Activated CD4-positive, alpha-beta T cell treated with anti-CD3 and anti-CD28 coated beads for 36 hours (primary cell): ENCODE results near the gene PRKAA1. TPM values are rescaled to one million over a fixed set of nuclear protein-coding genes. Genes with fewer than 3 reads are reported as not detected.

Experiments used
- ATAC-seq: fragments of 200-7000 bp; cut with Tn5 transposase; one replicate; pipeline ENCODE4 v1.10.0; 2021; ENCODE audit warnings: mild to moderate bottlenecking, moderate library complexity
- CTCF ChIA-PET: fragments of 350-600 bp; sonication (Branson Sonifier 250); formaldehyde crosslinking; loops from one replicate; lab custom pipeline; 2021; ENCODE audit warnings: antibody characterized with exemption; lab: Charles Lee
- POLR2A ChIA-PET: fragments of 350-600 bp; sonication (Branson Sonifier 250); formaldehyde crosslinking; loops from one replicate; lab custom pipeline; 2021; ENCODE audit warnings: antibody characterized with exemption, inconsistent platforms; lab: Charles Lee
- DNase-seq: peaks from one replicate; pipeline ENCODE4 v3.0.0-alpha.2; 2020
- H3K27ac Mint-ChIP-seq: one replicate; pipeline ENCODE4 v1.8.0; 2021; ENCODE audit warnings: mixed read lengths
- H3K27me3 Mint-ChIP-seq: one replicate; pipeline ENCODE4 v1.8.0; 2021; ENCODE audit warnings: mixed read lengths
- H3K36me3 Mint-ChIP-seq: one replicate; pipeline ENCODE4 v1.8.0; 2021; ENCODE audit warnings: low read depth, mixed read lengths
- H3K4me1 Mint-ChIP-seq: one replicate; pipeline ENCODE4 v1.8.0; 2021; ENCODE audit warnings: mixed read lengths
- H3K4me3 Mint-ChIP-seq: one replicate; pipeline ENCODE4 v1.8.0; 2021; ENCODE audit warnings: mild to moderate bottlenecking, moderate library complexity, mixed read lengths
- H3K9me3 Mint-ChIP-seq: one replicate; pipeline ENCODE4 v1.8.0; 2021; ENCODE audit warnings: low read depth, mixed read lengths
- intact Hi-C, 2 experiments: fragments of 100-400 bp; cut with DNase I in 1 of 2; cut with micrococcal nuclease in 1 of 2; formaldehyde crosslinking; loops; one replicate each; pipeline versions ENCODE4 v1.14.2 to v1.15.1; 2022 to 2024; cut with DNase I, micrococcal nuclease
- total RNA-seq, 2 experiments: library from RNA; stranded (reverse); gene quantifications; one replicate each; pipeline ENCODE4 v1.2.3, GENCODE V29; 2021

Gene PRKAA1
- total RNA-seq, 2 experiments from 2014 or later: 46.9 to 63.9 TPM

- ATAC-seq: peak; percentile 90
- H3K9me3 Mint-ChIP-seq: no peaks in the 10 kb centered on the region
These were observed 42.5 kb downstream of the PRKAA1 start, which contains the start of gene TTC33 for GRCh38 chr5:40755407-40756365. Gene TTC33 (minus strand): TSS chr5:40755961. CDS start chr5:40747018, 8,943 bp downstream.

GRCh38 chr5:40755093-40755406, 43.1 kb downstream of the PRKAA1 start:
- Mint-ChIP-seq H3K4me3 (no peak overlapping the region), H3K27ac (no peak overlapping the region), H3K9me3 (no peaks in the 10 kb centered on the region), H3K27me3 (no peaks in the 10 kb centered on the region), H3K36me3 (peaks cover 27% of the 10 kb centered on the region), H3K4me1 (peaks cover 25% of the 10 kb centered on the region)
- DNase-seq (peak; percentile 82), ATAC-seq (peak; percentile 78)
- ChIA-PET POLR2A (interaction anchor here (0.5 kb wide), 1 partner anchor 68 kb away, joined by 3 read pairs; no protein-coding TSS in a partner anchor), CTCF (interaction anchor here (0.8 to 1.7 kb wide), 7 partner anchors 10 to 807 kb away, joined by 3 to 6 read pairs (median 3); partner anchors contain the start of gene PRKAA1)
- intact Hi-C loops: loop anchor here (1.0 to 10.0 kb wide), 5 partner anchors 43 to 350 kb away; partner anchors contain the start of genes PRKAA1 (in 2 of the 2) and RPL37 (in 2 of the 2)

More at GRCh38 chr5:40755407-40756365, 42.5 kb downstream of the PRKAA1 start, which contains the start of gene TTC33:
- Mint-ChIP-seq H3K27ac (no peak within 1 kb of the TSS), H3K27me3 (no peaks in the 10 kb centered on the region), H3K4me3 (no peak within 1 kb of the TSS), H3K36me3 (peaks cover 23% of the 10 kb centered on the region), H3K4me1 (peaks cover 21% of the 10 kb centered on the region)
- POLR2A ChIA-PET: interaction anchor here (0.5 kb wide), 1 partner anchor 68 kb away, joined by 3 read pairs; no protein-coding TSS in a partner anchor
- peak; percentile 99 for DNase-seq
- intact Hi-C loops: loop anchor here (1.0 to 10.0 kb wide), 5 partner anchors 43 to 351 kb away; partner anchors contain the start of genes PRKAA1 (in 2 of the 2) and RPL37 (in 2 of the 2)
- CTCF ChIA-PET: interaction anchor here (0.6 to 1.7 kb wide), 10 partner anchors 9 to 1227 kb away, joined by 3 to 6 read pairs (median 3); partner anchors contain the start of gene PRKAA1

- no peak overlapping the region for H3K4me3 Mint-ChIP-seq
- peaks cover 25% of the 10 kb centered on the region for H3K4me1 Mint-ChIP-seq
- ChIA-PET CTCF (interaction anchor here (1.0 to 1.7 kb wide), 5 partner anchors 10 to 806 kb away, joined by 3 to 6 read pairs (median 3); partner anchors contain the start of gene PRKAA1), POLR2A (interaction anchor here (0.5 kb wide), 1 partner anchor 69 kb away, joined by 3 read pairs; no protein-coding TSS in a partner anchor)
- intact Hi-C loops: loop anchor here (1.0 to 10.0 kb wide), 6 partner anchors 44 to 350 kb away; partner anchors contain the start of genes PRKAA1 (in 2 of the 2) and RPL37 (in 2 of the 2)
- DNase-seq: no peak
- peaks cover 27% of the 10 kb centered on the region for H3K36me3 Mint-ChIP-seq
- H3K27me3 Mint-ChIP-seq: no peaks in the 10 kb centered on the region
- H3K9me3 Mint-ChIP-seq: no peaks in the 10 kb centered on the region
- no peak overlapping the region for H3K27ac Mint-ChIP-seq
- ATAC-seq: peak; percentile 38
These were observed 43.6 kb downstream of the PRKAA1 start for GRCh38 chr5:40754381-40755092.

DNA sequence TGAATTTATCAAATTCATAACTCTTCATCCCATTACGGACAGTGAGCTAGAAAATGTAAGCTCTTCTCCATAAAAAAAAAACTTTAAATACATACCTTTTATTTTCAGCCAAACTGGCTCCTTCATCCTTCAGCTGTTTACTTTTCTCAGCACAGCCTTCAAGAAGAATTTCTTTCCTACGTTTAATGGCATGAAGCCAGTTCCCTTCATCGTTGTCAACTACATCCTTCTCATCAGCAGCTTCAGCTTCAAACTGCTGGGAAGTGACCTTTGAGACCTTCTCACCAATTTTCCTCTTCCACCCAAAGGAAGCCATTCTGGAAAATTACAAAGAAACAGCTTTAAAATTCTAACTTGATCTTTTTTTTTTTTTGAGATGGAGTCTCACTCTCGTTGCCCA, 51.5 kb downstream of the PRKAA1 start:
- H3K36me3 Mint-ChIP-seq: peaks cover 28% of the 10 kb centered on the region
- DNase-seq (no peak), ATAC-seq (no peak)
- peaks cover 35% of the 10 kb centered on the region for H3K4me1 Mint-ChIP-seq
- intact Hi-C loops: no loop called here
- no peaks in the 10 kb centered on the region for H3K9me3 Mint-ChIP-seq
- H3K4me3 Mint-ChIP-seq: no peak overlapping the region
- no peak overlapping the region for H3K27ac Mint-ChIP-seq
- H3K27me3 Mint-ChIP-seq: no peaks in the 10 kb centered on the region
- ChIA-PET CTCF (interaction anchor here (0.7 to 1.0 kb wide), 4 partner anchors 8 to 1076 kb away, joined by 3 to 4 read pairs (median 3); no protein-coding TSS in a partner anchor), POLR2A (interaction anchor here (0.6 kb wide), 2 partner anchors 338 to 798 kb away, joined by 3 to 7 read pairs; no protein-coding TSS in a partner anchor)

GRCh38 chr5:40743771-40744170, 54.4 kb downstream of the PRKAA1 start:
- Mint-ChIP-seq H3K9me3 (peaks cover 14% of the 10 kb centered on the region), H3K4me3 (no peak overlapping the region), H3K36me3 (peaks cover 41% of the 10 kb centered on the region), H3K4me1 (peaks cover 18% of the 10 kb centered on the region), H3K27me3 (no peaks in the 10 kb centered on the region), H3K27ac (no peak overlapping the region)
- no peak for DNase-seq
- CTCF ChIA-PET: no interaction called here
- no peak for ATAC-seq
- intact Hi-C loops: no loop called here
- POLR2A ChIA-PET: no interaction called here

DNA sequence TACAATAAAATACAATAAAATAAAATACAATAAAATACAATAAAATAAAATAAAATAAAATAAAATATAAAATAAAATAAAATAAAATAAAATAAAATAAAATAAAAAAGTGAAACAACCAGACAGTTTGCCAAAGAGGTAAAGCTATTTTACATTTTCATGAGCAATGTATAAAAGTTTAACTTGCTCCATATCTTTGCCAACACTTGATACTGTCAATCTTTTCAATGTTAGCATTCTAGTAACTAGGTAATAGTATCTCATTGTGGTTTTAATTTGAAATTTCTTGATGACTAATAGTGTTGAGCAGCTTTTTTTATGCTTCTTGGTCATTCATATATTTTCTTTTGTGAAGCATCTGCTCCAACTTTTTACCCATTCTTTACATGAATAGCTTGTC, 59.7 kb downstream of the PRKAA1 start:
- DNase-seq (no peak), ATAC-seq (no peak)
- H3K27me3 Mint-ChIP-seq: no peaks in the 10 kb centered on the region
- H3K9me3 Mint-ChIP-seq: peaks cover 14% of the 10 kb centered on the region
- peaks cover 26% of the 10 kb centered on the region for H3K4me1 Mint-ChIP-seq
- H3K36me3 Mint-ChIP-seq: peaks cover 46% of the 10 kb centered on the region
- CTCF ChIA-PET: interaction anchor here (0.9 to 1.3 kb wide), 6 partner anchors 8 to 1025 kb away, joined by 3 to 5 read pairs (median 4); no protein-coding TSS in a partner anchor
- no peak overlapping the region for H3K4me3 Mint-ChIP-seq
- no peak overlapping the region for H3K27ac Mint-ChIP-seq
- POLR2A ChIA-PET: no interaction called here
- intact Hi-C loops: loop anchor here (5.0 kb wide), 4 partner anchors 139 to 1161 kb away; no protein-coding TSS in a partner anchor

DNA sequence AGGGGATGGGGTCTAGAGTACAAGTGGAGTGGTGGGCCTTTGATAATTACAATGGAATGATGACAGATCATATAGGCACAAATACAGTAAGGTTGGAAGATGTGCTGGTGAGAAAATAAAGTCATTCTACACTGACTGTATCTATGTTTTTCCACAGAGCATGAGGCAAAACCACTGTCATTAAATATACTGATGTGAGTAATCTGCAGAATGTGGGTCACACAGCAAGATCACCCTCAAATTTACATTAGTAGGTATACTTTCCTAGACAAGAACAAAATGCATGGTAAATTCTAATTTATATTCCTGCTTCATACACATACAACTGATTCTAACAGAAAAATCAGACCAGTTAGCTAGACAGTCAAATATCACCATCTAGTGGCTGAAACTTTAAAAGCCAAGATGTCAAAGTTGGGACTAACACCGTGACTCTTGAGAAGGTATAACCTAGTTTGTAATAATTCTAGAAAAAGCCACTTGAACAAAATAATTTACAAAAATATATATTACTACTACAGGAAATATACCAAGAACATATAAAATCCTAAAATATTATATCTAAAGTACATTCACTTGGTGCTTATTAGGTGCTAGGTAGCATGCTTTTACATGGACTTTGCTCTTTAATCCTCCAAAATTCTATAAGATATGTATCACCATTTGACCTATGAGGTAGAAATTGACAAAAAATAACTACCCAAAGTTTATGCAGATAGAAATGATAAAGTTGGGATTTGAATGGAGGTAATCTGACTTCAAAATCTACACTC, 61.9 kb downstream of the PRKAA1 start:
- Mint-ChIP-seq H3K27ac (peak overlapping the region; percentile 69), H3K4me1 (peaks cover 22% of the 10 kb centered on the region), H3K27me3 (no peaks in the 10 kb centered on the region), H3K36me3 (peaks cover 39% of the 10 kb centered on the region), H3K4me3 (no peak overlapping the region), H3K9me3 (peaks cover 14% of the 10 kb centered on the region)
- CTCF ChIA-PET: interaction anchor here (0.6 to 3.6 kb wide), 8 partner anchors 10 to 1163 kb away, joined by 3 to 17 read pairs (median 3); no protein-coding TSS in a partner anchor
- no peak for DNase-seq
- ATAC-seq: peak; percentile 72
- intact Hi-C loops: loop anchor here (1.0 to 5.0 kb wide), 10 partner anchors 48 to 1159 kb away; no protein-coding TSS in a partner anchor
- POLR2A ChIA-PET: no interaction called here

DNA sequence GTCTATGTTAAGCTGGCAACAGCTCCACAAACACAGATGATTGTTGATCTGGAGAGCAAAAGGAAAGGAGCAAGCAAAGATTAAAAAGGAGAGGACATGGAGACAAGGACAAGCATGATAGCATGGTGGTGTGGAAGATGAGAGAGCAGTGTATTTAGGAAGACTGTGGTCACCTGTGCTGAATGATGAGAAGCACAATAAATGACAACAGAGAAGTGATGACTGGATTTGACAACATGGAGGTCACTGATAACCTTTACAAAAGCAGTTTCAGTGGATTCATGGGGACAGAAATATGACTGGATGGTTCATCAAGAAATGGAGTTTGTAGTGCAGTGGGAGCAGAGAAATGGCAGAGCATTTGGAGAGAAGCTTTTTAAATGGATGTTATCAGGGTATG, 62.6 kb downstream of the PRKAA1 start:
- H3K36me3 Mint-ChIP-seq: peaks cover 32% of the 10 kb centered on the region
- CTCF ChIA-PET: interaction anchor here (0.6 to 3.6 kb wide), 12 partner anchors 9 to 1162 kb away, joined by 3 to 17 read pairs (median 3); no protein-coding TSS in a partner anchor
- H3K9me3 Mint-ChIP-seq: peaks cover 7% of the 10 kb centered on the region
- no peaks in the 10 kb centered on the region for H3K27me3 Mint-ChIP-seq
- peak overlapping the region; percentile 69 for H3K27ac Mint-ChIP-seq
- no peak overlapping the region for H3K4me3 Mint-ChIP-seq
- H3K4me1 Mint-ChIP-seq: peaks cover 22% of the 10 kb centered on the region
- POLR2A ChIA-PET: no interaction called here
- no peak for DNase-seq
- intact Hi-C loops: loop anchor here (1.0 to 5.0 kb wide), 11 partner anchors 47 to 1158 kb away; no protein-coding TSS in a partner anchor
- ATAC-seq: peak; percentile 31

DNA sequence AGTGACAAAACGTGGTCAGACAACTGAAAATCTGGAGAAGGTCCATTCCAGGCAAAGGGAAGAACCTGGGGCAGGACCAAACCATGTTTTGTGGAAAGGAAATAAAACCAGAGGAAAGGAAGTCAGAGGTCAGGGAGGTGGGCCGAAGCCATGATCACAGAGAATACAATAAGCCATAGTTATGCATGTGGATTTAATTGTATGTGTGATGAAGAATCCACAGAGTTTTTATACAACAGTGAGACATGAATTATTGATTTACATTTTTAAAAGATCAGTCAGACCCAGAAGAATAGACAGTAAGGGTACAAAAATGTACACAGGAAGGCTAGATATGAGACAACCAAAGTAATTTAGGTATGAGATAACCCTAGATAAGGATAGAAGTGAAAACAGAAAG, 63.2 kb downstream of the PRKAA1 start:
- Mint-ChIP-seq H3K27me3 (no peaks in the 10 kb centered on the region), H3K4me1 (peaks cover 25% of the 10 kb centered on the region), H3K36me3 (peaks cover 28% of the 10 kb centered on the region), H3K4me3 (no peak overlapping the region), H3K9me3 (peaks cover 3% of the 10 kb centered on the region), H3K27ac (peak overlapping the region; percentile 69)
- DNase-seq: no peak
- CTCF ChIA-PET: interaction anchor here (0.6 to 3.6 kb wide), 11 partner anchors 8 to 1017 kb away, joined by 3 to 17 read pairs (median 3); no protein-coding TSS in a partner anchor
- intact Hi-C loops: loop anchor here (2.0 to 5.0 kb wide), 5 partner anchors 46 to 1158 kb away; no protein-coding TSS in a partner anchor
- ATAC-seq: peak; percentile 36
- POLR2A ChIA-PET: interaction anchor here (0.6 kb wide), 1 partner anchor 648 kb away, joined by 3 read pairs; no protein-coding TSS in a partner anchor
